AG04449 (cell line): ENCODE results near the gene SPTBN1.
"Not testable (repeated sequence)": the region's sequence is repeated elsewhere in the genome, so short reads cannot be mapped to it uniquely, and the experiment has no call there.

Experiments used
- CTCF ChIA-PET: fragments of 350-600 bp; formaldehyde crosslinking; extraction: SDS; loops from one replicate; lab custom pipeline; 2021; ENCODE audit warnings: antibody characterized with exemption; lab: Yijun Ruan, JAX
- POLR2A ChIA-PET: fragments of 400-600, 350-600 bp; formaldehyde crosslinking; extraction: SDS; loops from one replicate; lab custom pipeline; 2020; ENCODE audit warnings: antibody characterized with exemption, inconsistent platforms; lab: Yijun Ruan, JAX
- DNase-seq: peaks from one replicate; pipeline ENCODE4 v3.0.0-alpha.2; 2010; ENCODE audit warnings: low read depth, low spot score
- H3K4me3 ChIP-seq: 2 replicates; pipeline ENCODE4 v1.5.1; 2011; ENCODE audit warnings: low read depth, mild to moderate bottlenecking, control low read depth, low read length
- TF ChIP-seq, protein P1 (sequence below): IDR thresholded peaks from one replicate; pipeline ENCODE4 v1.5.1; 2011; ENCODE audit warnings: mild to moderate bottlenecking, moderate library complexity, low read length, control low read depth, inconsistent platforms; ENCODE audit not compliant: insufficient read depth; ENCODE audit errors: missing control alignments

Gene SPTBN1

GRCh38 chr2:54500404-54501205 is 44.5 kb downstream of the SPTBN1 start:
- ChIA-PET CTCF (interaction anchor here (0.9 to 1.2 kb wide), 3 partner anchors 9 to 338 kb away, joined by 3 read pairs; no protein-coding TSS in a partner anchor), POLR2A (no interaction called here)
- no peak for DNase-seq
- TF ChIP-seq, protein P1, sequence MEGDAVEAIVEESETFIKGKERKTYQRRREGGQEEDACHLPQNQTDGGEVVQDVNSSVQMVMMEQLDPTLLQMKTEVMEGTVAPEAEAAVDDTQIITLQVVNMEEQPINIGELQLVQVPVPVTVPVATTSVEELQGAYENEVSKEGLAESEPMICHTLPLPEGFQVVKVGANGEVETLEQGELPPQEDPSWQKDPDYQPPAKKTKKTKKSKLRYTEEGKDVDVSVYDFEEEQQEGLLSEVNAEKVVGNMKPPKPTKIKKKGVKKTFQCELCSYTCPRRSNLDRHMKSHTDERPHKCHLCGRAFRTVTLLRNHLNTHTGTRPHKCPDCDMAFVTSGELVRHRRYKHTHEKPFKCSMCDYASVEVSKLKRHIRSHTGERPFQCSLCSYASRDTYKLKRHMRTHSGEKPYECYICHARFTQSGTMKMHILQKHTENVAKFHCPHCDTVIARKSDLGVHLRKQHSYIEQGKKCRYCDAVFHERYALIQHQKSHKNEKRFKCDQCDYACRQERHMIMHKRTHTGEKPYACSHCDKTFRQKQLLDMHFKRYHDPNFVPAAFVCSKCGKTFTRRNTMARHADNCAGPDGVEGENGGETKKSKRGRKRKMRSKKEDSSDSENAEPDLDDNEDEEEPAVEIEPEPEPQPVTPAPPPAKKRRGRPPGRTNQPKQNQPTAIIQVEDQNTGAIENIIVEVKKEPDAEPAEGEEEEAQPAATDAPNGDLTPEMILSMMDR: no peak
- H3K4me3 ChIP-seq: no peak overlapping the region

DNA sequence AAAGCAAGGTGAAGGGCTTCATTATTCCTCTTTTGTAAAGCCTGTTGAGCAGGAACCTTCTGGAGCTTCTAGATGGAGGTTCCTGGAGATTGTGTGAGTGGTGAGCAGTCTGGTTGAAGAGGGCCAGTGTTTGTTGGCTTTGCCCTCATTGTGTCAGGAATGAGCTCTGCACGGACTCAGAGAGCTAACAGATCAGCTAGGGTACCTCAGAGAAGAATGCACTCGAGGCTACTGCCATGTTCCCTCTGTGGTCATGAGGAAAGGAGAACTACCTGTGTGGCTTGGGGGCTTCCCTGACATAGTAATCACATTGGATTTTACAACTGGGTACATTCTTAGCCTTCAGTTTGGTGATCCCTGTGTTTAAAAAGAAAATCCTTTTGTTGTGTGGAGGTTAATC is 46.6 kb downstream of the SPTBN1 start:
- TF ChIP-seq, protein P1: no peak
- POLR2A ChIA-PET: no interaction called here
- no peak overlapping the region for H3K4me3 ChIP-seq
- CTCF ChIA-PET: interaction anchor here (0.9 to 2.8 kb wide), 7 partner anchors 10 to 382 kb away, joined by 3 to 10 read pairs (median 4); no protein-coding TSS in a partner anchor
- no peak for DNase-seq

- POLR2A ChIA-PET: no interaction called here
- no peak for DNase-seq
Measured at GRCh38 chr2:54503192-54503591, 47.1 kb downstream of the SPTBN1 start.

DNA sequence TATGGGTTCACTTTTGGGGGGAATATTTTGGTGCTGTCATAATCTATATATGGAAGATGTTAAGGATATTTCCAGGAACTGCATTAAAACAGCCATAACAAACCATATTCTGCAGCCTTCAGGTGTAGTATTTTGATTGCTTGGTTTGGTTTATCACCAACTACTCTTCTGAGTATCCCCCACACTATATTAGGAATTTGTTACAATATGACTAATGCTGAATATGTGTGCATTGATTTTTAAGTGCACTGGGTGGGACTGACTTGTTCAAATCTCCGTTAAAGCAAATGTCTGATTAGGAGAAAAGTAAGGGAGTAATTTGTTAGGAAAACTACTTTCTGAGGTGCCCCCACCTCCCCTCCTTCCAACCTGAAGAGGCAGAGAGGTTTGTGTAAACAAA is 47.7 kb downstream of the SPTBN1 start:
- H3K4me3 ChIP-seq: no peak overlapping the region
- DNase-seq: no peak
- ChIA-PET POLR2A (no interaction called here), CTCF (interaction anchor here (1.0 to 2.8 kb wide), 4 partner anchors 9 to 383 kb away, joined by 3 to 10 read pairs (median 4); no protein-coding TSS in a partner anchor)
- TF ChIP-seq, protein P1: no peak

More at GRCh38 chr2:54503192-54503591, 47.1 kb downstream of the SPTBN1 start:
- no peak overlapping the region for H3K4me3 ChIP-seq
- CTCF ChIA-PET: interaction anchor here (0.9 to 2.8 kb wide), 7 partner anchors 10 to 383 kb away, joined by 3 to 10 read pairs (median 4); no protein-coding TSS in a partner anchor
- TF ChIP-seq, protein P1: peak; percentile 38

DNA sequence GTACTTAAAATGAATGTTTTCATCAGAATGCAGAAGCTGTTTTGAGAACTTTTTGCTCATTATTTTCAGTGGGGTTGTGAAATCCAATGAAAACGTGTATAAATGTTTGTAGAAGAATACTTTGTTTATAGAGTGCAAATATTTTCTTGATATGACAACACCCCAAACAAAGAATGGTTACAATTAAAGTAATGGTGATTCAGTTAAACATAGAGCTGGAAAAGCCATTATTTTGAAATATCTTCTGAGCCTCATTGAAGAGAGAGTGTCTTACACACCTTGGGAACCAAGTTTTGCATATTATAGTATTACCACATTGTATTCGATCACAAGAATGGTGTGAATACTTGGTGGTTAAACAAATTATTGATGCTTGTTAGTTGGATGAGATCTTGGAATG is 48.7 kb downstream of the SPTBN1 start:
- ChIA-PET CTCF (interaction anchor here (1.0 kb wide), 1 partner anchor 10 kb away, joined by 3 read pairs; no protein-coding TSS in a partner anchor), POLR2A (no interaction called here)
- TF ChIP-seq, protein P1: no peak
- no peak for DNase-seq
- H3K4me3 ChIP-seq: no peak overlapping the region

DNA sequence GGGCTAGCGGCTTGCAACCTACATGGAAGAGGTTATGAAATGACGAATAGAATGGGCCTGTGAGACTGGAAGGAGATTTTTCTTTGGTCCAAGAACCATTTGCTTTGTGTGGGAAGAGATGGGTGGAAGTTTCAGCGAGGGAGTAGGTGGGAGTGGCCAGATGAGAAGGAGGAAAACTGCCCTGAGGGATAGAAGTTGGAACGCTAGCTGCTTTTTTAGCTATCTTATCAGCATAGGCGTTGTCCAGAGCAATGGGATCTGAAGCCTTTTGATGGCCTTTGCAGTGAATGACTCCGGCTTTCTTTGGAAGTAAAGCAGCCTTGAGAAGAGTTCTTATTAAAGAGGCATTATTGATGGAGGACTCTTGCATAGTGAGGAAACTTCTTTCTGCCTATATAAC is 52.4 kb downstream of the SPTBN1 start:
- TF ChIP-seq, protein P1: no peak
- ChIA-PET CTCF (no interaction called here), POLR2A (no interaction called here)
- no peak for DNase-seq
- no peak overlapping the region for H3K4me3 ChIP-seq

GRCh38 chr2:54509043-54509442 is 52.9 kb downstream of the SPTBN1 start:
- DNase-seq, H3K4me3 ChIP-seq, POLR2A ChIA-PET: not testable (repeated sequence)
- CTCF ChIA-PET: interaction anchor here (0.9 kb wide), 1 partner anchor 196 kb away, joined by 3 read pairs; no protein-coding TSS in a partner anchor
